Hepatocyte (in vitro differentiated cells): ENCODE results near the gene HYAL3. TPM values are rescaled to one million over a fixed set of nuclear protein-coding genes. Genes with fewer than 3 reads are reported as not detected.

ENCODE experiments used
- DNase-seq: peaks from one replicate; pipeline ENCODE4 v3.0.0-alpha.2; 2016; ENCODE audit warnings: low spot score
- H2AFZ ChIP-seq: fragments of 200-600 bp; sonication (generic); 2 replicates; pipeline ENCODE4 v1.6.0; 2016; ENCODE audit warnings: antibody characterized with exemption, mild to moderate bottlenecking
- H3K27ac ChIP-seq: fragments of 200-600 bp; sonication (generic); 2 replicates; pipeline ENCODE4 v1.5.1; 2016; ENCODE audit warnings: mild to moderate bottlenecking
- H3K27me3 ChIP-seq: fragments of 200-600 bp; sonication (generic); 2 replicates; pipeline ENCODE4 v1.6.1; 2016
- H3K36me3 ChIP-seq: fragments of 200-600 bp; sonication (generic); replicated peaks from 2 replicates; pipeline ENCODE4 v1.5.1; 2016; ENCODE audit warnings: low read depth; ENCODE audit not compliant: insufficient read depth
- H3K4me1 ChIP-seq: fragments of 200-600 bp; sonication (generic); 2 replicates; pipeline ENCODE4 v1.5.1; 2016; ENCODE audit warnings: mild to moderate bottlenecking, moderate library complexity; ENCODE audit not compliant: insufficient read depth
- H3K4me2 ChIP-seq: fragments of 200-600 bp; sonication (generic); 2 replicates; pipeline ENCODE4 v1.6.0; 2016
- H3K4me3 ChIP-seq: fragments of 200-600 bp; sonication (generic); 2 replicates; pipeline ENCODE4 v1.5.1; 2016; ENCODE audit warnings: mild to moderate bottlenecking
- H3K79me2 ChIP-seq: fragments of 200-600 bp; sonication (generic); 2 replicates; pipeline ENCODE4 v1.6.0; 2017; ENCODE audit warnings: mild to moderate bottlenecking
- H3K9me2 ChIP-seq: fragments of 200-600 bp; sonication (generic); replicated peaks from 2 replicates; pipeline ENCODE4 v1.6.0; 2017; ENCODE audit warnings: mild to moderate bottlenecking; ENCODE audit not compliant: insufficient read depth
- H3K9me3 ChIP-seq: fragments of 200-600 bp; sonication (generic); 2 replicates; pipeline ENCODE4 v1.5.1; 2016; ENCODE audit warnings: low read depth, mild to moderate bottlenecking
- H4K20me1 ChIP-seq: fragments of 200-600 bp; sonication (generic); 2 replicates; pipeline ENCODE4 v1.6.0; 2016; ENCODE audit warnings: mild to moderate bottlenecking; ENCODE audit not compliant: insufficient read depth, poor library complexity, severe bottlenecking
- EZH2 ChIP-seq: fragments of 200-600 bp; sonication (generic); IDR thresholded peaks from 2 replicates; pipeline ENCODE4 v1.6.1; 2016; ENCODE audit warnings: antibody characterized with exemption, mild to moderate bottlenecking, borderline replicate concordance
- EZH2phosphoT487 ChIP-seq: fragments of 200-600 bp; sonication (generic); IDR thresholded peaks from one replicate; pipeline ENCODE4 v1.6.1; 2018; ENCODE audit warnings: antibody characterized with exemption, mild to moderate bottlenecking, low read depth, moderate library complexity; ENCODE audit not compliant: unreplicated experiment, severe bottlenecking
- WGBS: methylation state at CpG from one replicate; pipeline ENCODE4 v1.1.6; 2016; ENCODE audit warnings: low lambda C conversion rate; ENCODE audit errors: missing lambda C conversion rate; 5-methylcytosine and 5-hydroxymethylcytosine counted together
- polyA plus RNA-seq: library from polyadenylated mRNA; unstranded; fragments of >200 nt; fragmentation: Nextera tagmentation; extraction: Ambion mirVana; gene quantifications from 2 replicates; pipeline ENCODE4 v1.2.1, GENCODE V29; 2016
- total RNA-seq: library from RNA; depleted of rRNA; stranded (reverse); fragments of >200 nt; gene quantifications from 2 replicates; pipeline ENCODE4 v1.2.3, GENCODE V29; 2014
- TF ChIP-seq, protein P1 (sequence below): fragments of 200-600 bp; sonication (generic); IDR thresholded peaks from 2 replicates; pipeline ENCODE4 v1.5.1; 2016; ENCODE audit warnings: antibody characterized with exemption, mild to moderate bottlenecking; ENCODE audit not compliant: poor library complexity

Gene HYAL3
- total and polyA plus RNA-seq, 2 experiments from 2014 or later, result 3.7 to 7.0 TPM

DNA sequence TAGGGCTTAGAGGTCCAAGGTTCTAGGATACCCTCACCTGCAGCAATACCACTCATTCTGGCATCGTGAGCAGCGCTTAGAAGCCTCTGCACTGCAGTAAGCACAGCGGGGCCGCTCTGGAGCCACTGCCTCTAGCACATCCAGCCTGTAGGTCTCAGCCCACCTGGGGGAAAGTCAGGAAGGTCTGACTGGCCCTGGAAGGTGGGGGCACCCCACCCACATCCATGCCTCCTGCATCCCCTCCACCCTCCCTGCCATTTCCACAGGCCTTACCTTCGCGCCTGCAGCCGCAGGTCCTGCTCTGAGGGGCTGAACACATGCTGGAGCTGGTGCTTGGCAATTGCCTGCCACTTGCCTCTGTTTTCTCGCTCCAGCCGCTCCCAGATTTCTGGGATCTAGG lies 42.3 kb upstream of the HYAL3 start:
- Histone ChIP-seq H3K9me3 (no peaks in the 10 kb centered on the region), H3K36me3 (no peaks in the 10 kb centered on the region), H2AFZ (no peak overlapping the region), H3K79me2 (peaks cover 1% of the 10 kb centered on the region), H3K4me1 (peaks cover 26% of the 10 kb centered on the region), H3K4me3 (no peak overlapping the region), H3K27me3 (peaks cover 25% of the 10 kb centered on the region), H3K4me2 (no peak overlapping the region), H3K9me2 (no peaks in the 10 kb centered on the region), H4K20me1 (no peaks in the 10 kb centered on the region), H3K27ac (no peak overlapping the region)
- TF ChIP-seq EZH2phosphoT487, result no peak
- TF ChIP-seq, protein P1, sequence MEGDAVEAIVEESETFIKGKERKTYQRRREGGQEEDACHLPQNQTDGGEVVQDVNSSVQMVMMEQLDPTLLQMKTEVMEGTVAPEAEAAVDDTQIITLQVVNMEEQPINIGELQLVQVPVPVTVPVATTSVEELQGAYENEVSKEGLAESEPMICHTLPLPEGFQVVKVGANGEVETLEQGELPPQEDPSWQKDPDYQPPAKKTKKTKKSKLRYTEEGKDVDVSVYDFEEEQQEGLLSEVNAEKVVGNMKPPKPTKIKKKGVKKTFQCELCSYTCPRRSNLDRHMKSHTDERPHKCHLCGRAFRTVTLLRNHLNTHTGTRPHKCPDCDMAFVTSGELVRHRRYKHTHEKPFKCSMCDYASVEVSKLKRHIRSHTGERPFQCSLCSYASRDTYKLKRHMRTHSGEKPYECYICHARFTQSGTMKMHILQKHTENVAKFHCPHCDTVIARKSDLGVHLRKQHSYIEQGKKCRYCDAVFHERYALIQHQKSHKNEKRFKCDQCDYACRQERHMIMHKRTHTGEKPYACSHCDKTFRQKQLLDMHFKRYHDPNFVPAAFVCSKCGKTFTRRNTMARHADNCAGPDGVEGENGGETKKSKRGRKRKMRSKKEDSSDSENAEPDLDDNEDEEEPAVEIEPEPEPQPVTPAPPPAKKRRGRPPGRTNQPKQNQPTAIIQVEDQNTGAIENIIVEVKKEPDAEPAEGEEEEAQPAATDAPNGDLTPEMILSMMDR, result no peak
- DNase-seq, result no peak
- WGBS, result 90% methylated on average over 9 of the region's 9 CpGs

DNA sequence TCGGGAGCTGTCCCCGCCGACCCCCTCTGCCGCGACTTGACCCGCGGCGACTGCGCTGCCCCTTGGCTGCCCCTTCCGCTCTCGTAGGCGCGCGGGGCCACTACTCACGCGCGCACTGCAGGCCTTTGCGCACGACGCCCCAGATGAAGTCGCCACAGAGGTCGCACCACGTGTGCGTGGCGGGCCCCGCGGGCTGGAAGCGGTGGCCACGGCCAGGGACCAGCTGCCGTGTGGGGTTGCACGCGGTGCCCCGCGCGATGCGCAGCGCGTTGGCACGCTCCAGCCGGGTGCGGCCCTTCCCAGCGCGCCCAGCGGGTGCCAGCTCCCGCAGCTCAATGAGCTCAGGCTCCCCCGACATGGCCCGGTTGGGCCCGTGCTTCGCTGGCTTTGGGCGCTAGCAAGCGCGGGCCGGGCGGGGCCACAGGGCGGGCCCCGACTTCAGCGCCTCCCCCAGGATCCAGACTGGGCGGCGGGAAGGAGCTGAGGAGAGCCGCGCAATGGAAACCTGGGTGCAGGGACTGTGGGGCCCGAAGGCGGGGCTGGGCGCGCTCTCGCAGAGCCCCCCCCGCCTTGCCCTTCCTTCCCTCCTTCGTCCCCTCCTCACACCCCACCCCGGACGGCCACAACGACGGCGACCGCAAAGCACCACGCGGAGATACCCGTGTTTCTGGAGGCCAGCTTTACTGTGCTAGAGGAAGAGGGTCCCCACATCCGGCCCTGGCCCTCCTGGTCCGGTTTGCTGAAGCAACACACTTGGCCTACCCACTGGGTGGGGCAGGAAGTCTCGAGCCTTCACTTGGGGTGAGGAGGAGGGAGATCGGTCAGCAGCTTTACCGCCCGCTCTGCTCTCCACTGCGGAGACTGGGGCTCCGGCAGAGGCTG lies 41.5 kb upstream of the HYAL3 start, which contains the start of gene RASSF1:
TSS of gene RASSF1 (minus strand) at position 389 of the 882 bp plus-strand sequence. CDS start at position 358, 31 bp downstream.
- no peak for TF ChIP-seq EZH2phosphoT487
- TF ChIP-seq EZH2, result peak; percentile 72
- H3K36me3 ChIP-seq, result no peaks in the 10 kb centered on the region
- DNase-seq, result peak; percentile 41
- no peaks in the 10 kb centered on the region for H3K9me3 ChIP-seq
- H3K4me1 ChIP-seq, result peaks cover 30% of the 10 kb centered on the region
- peaks cover 25% of the 10 kb centered on the region for H3K27me3 ChIP-seq
- peaks cover 10% of the 10 kb centered on the region for H3K79me2 ChIP-seq
- peak within 1 kb of the TSS; percentile 40 for H2AFZ ChIP-seq
- H3K27ac ChIP-seq, result no peak within 1 kb of the TSS
- H3K9me2 ChIP-seq, result no peaks in the 10 kb centered on the region
- H3K4me2 ChIP-seq, result peak within 1 kb of the TSS; percentile 77
- H3K4me3 ChIP-seq, result no peak within 1 kb of the TSS
- no peaks in the 10 kb centered on the region for H4K20me1 ChIP-seq
- WGBS, result 15% methylated on average over 65 of the region's 85 CpGs

DNA sequence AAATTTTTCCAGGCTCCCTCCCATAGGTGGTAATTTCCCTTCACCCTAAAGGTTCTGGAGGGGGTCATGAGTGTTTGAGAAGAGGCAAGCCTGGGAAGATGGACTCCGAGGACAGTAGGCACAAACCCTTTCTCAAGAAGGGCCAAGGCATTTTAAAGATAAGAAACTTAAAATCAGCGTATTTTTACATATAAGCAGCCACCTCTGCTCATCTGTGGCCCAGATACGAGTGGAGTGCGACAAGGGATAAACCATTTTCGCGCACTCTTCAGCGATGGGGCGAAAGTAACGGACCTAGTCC lies 40.9 kb upstream of the HYAL3 start:
- no peak for TF ChIP-seq EZH2phosphoT487
- TF ChIP-seq, protein P1, result no peak
- no peak for TF ChIP-seq EZH2
- Histone ChIP-seq H3K4me3 (no peak overlapping the region), H2AFZ (no peak overlapping the region), H3K27me3 (peaks cover 25% of the 10 kb centered on the region), H3K9me2 (no peaks in the 10 kb centered on the region), H3K79me2 (peaks cover 16% of the 10 kb centered on the region), H3K9me3 (no peaks in the 10 kb centered on the region), H3K36me3 (no peaks in the 10 kb centered on the region), H3K4me1 (peaks cover 31% of the 10 kb centered on the region), H3K27ac (no peak overlapping the region), H4K20me1 (no peaks in the 10 kb centered on the region), H3K4me2 (peak overlapping the region; percentile 77)
- WGBS, result 45% methylated on average over 9 of the region's 9 CpGs
- DNase-seq, result no peak

DNA sequence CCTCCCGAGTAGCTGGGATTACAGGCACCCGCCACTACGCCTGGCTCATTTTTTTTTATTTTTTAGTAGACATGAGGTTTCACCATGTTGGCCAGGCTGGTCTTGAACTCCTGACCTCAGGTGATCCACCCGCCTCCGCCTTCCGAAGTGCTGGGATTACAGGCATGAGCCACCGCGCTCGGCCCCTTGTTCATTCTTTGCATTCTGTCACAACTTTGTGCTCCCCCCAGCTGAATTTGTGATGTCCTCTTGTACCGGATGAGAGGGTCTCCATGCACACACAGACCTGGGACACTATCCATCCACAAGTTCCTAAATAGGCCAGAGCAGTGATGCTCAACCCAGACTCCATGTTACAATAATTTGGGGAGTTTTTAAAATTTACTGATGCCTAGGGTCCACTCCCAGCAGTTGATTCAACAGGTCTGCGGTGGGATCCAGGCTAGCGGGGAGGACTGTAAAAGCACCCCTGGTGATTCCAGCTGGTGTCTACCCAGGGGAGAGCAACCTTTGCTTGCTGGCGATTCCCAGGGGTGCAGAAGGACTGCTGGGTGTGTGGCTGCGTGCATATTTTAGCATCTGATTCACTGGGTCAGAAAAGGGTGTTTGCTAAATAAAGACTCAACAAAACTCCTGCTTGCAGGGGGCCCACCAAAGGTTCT lies 40.4 kb upstream of the HYAL3 start:
- H3K36me3 ChIP-seq, result no peaks in the 10 kb centered on the region
- DNase-seq, result no peak
- peaks cover 34% of the 10 kb centered on the region for H3K4me1 ChIP-seq
- no peak overlapping the region for H3K27ac ChIP-seq
- H2AFZ ChIP-seq, result no peak overlapping the region
- H3K79me2 ChIP-seq, result peaks cover 20% of the 10 kb centered on the region
- no peak for TF ChIP-seq EZH2phosphoT487
- TF ChIP-seq EZH2, result no peak
- TF ChIP-seq, protein P1, result no peak
- WGBS, result 92% methylated on average over 14 of the region's 14 CpGs
- no peaks in the 10 kb centered on the region for H3K9me3 ChIP-seq
- peaks cover 25% of the 10 kb centered on the region for H3K27me3 ChIP-seq
- H3K4me3 ChIP-seq, result no peak overlapping the region
- no peaks in the 10 kb centered on the region for H4K20me1 ChIP-seq
- no peak overlapping the region for H3K4me2 ChIP-seq
- no peaks in the 10 kb centered on the region for H3K9me2 ChIP-seq
